Effector CD8-positive, alpha-beta T cell (primary cell): ENCODE results near the gene SLC20A1.
A peak's percentile ranks its signal among the peaks of the same experiment; 100 is the strongest.
"Not testable (repeated sequence)": the region's sequence is repeated elsewhere in the genome, so short reads cannot be mapped to it uniquely, and the experiment has no call there.

Source experiments
- DNase-seq: peaks from one replicate; lab custom pipeline; 2025; lab: John Stamatoyannopoulos, UW

The SLC20A1 gene

GRCh38 chr2:112683550-112684414 lies 38.0 kb downstream of the SLC20A1 start:
- no peak for DNase-seq

GRCh38 chr2:112684415-112684775 lies 38.7 kb downstream of the SLC20A1 start:
- no peak for DNase-seq

- DNase-seq, result no peak
These were observed 39.6 kb downstream of the SLC20A1 start for GRCh38 chr2:112685271-112685884.

- DNase-seq, result no peak
These were observed 40.8 kb downstream of the SLC20A1 start for GRCh38 chr2:112686348-112687217.

GRCh38 chr2:112687522-112687921 lies 41.8 kb downstream of the SLC20A1 start:
- DNase-seq, result no peak

GRCh38 chr2:112688086-112688880 lies 42.5 kb downstream of the SLC20A1 start:
- DNase-seq, result no peak

- DNase-seq, result peak; percentile 49
These were observed 45.2 kb downstream of the SLC20A1 start for GRCh38 chr2:112690853-112691401.

- no peak for DNase-seq
These were observed 46.1 kb downstream of the SLC20A1 start for GRCh38 chr2:112691881-112692281.

- no peak for DNase-seq
These were observed 46.8 kb downstream of the SLC20A1 start for GRCh38 chr2:112692495-112692911.

- no peak for DNase-seq
These were observed 47.2 kb downstream of the SLC20A1 start for GRCh38 chr2:112692918-112693317.

- no peak for DNase-seq
These were observed 47.9 kb downstream of the SLC20A1 start for GRCh38 chr2:112693596-112693995.

GRCh38 chr2:112694182-112694581 lies 48.4 kb downstream of the SLC20A1 start:
- no peak for DNase-seq

GRCh38 chr2:112698834-112699515 lies 53.2 kb downstream of the SLC20A1 start:
- no peak for DNase-seq

GRCh38 chr2:112699984-112700667 lies 54.4 kb downstream of the SLC20A1 start:
- no peak for DNase-seq

- no peak for DNase-seq
These were observed 55.3 kb downstream of the SLC20A1 start for GRCh38 chr2:112701052-112701451.

- no peak for DNase-seq
These were observed 57.9 kb downstream of the SLC20A1 start for GRCh38 chr2:112703684-112704083.

GRCh38 chr2:112705575-112705974 lies 59.8 kb downstream of the SLC20A1 start:
- no peak for DNase-seq

- no peak for DNase-seq
These were observed 60.5 kb downstream of the SLC20A1 start for GRCh38 chr2:112706170-112706664.

GRCh38 chr2:112706947-112707346 lies 61.2 kb downstream of the SLC20A1 start:
- not testable (repeated sequence) for DNase-seq

- DNase-seq, result no peak
These were observed 63.2 kb downstream of the SLC20A1 start for GRCh38 chr2:112708968-112709367.
